Spleen (tissue), 7 donors: ENCODE measurements around the gene PLP1.

Experiments used
- POLR2A ChIP-seq, 3 donors: fragments of 450-650 bp; IDR thresholded peaks; one replicate each; pipeline ENCODE4 v1.5.1; 2017; ENCODE audit warnings: antibody characterized with exemption in 3 of 3, mild to moderate bottlenecking in 1 of 3
- POLR2AphosphoS5 ChIP-seq, 3 donors: sonication (generic); formaldehyde crosslinking; IDR thresholded peaks; one replicate each; pipeline ENCODE4 v1.5.1; 2017; ENCODE audit warnings: antibody characterized with exemption in 3 of 3
- TF ChIP-seq, protein P1 (sequence below), 11 experiments: fragments of 200-600 bp in 7 of 11; fragments of 450-650 bp in 4 of 11; sonication (generic) in 4 of 11; IDR thresholded peaks in 8 of 11; conservative IDR thresholded peaks in 3 of 11; 1 replicate in 7 of 11; 2 replicates in 4 of 11; pipeline versions ENCODE4 v1.4.0 to v1.8.0; 2016 to 2021; ENCODE audit warnings: antibody characterized with exemption in 11 of 11, inconsistent platforms in 4 of 11, mild to moderate bottlenecking in 1 of 11
- donor health status: DM: no; HTN: no; CAD: no; lungs with moderate emphysema.
- donor health status: DM: no; HTN: no; CAD: no.
- donor health status: DM: no; HTN: no; CAD: no.

DNA sequence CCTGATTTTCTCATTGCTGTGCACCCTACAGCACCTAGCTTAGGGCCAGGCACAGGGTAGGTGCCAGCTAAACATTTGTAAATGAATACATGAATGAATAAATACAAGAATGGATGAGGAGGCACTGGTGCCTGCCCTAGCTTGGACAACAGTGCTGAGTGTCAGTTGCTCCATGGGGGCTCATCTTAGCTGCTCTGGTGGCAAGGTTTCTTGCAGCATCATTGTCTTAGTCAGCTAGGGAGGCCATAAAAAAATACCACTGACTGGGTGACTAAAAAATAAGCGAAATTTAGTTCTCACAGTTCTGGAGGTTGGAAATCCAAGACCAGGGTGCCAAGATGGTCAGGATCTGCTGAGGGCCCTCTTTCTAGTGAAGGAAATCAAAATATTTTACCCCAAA, 34.8 kb upstream of the PLP1 start:
- TF ChIP-seq, protein P1, sequence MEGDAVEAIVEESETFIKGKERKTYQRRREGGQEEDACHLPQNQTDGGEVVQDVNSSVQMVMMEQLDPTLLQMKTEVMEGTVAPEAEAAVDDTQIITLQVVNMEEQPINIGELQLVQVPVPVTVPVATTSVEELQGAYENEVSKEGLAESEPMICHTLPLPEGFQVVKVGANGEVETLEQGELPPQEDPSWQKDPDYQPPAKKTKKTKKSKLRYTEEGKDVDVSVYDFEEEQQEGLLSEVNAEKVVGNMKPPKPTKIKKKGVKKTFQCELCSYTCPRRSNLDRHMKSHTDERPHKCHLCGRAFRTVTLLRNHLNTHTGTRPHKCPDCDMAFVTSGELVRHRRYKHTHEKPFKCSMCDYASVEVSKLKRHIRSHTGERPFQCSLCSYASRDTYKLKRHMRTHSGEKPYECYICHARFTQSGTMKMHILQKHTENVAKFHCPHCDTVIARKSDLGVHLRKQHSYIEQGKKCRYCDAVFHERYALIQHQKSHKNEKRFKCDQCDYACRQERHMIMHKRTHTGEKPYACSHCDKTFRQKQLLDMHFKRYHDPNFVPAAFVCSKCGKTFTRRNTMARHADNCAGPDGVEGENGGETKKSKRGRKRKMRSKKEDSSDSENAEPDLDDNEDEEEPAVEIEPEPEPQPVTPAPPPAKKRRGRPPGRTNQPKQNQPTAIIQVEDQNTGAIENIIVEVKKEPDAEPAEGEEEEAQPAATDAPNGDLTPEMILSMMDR (IDR thresholded peaks at IDR 0.05 in 8 of 11, conservative IDR thresholded peaks at IDR 0.05 in 3 of 11) = no peak
- TF ChIP-seq POLR2AphosphoS5 (IDR thresholded peaks at IDR 0.05) (no peak), POLR2A (IDR thresholded peaks at IDR 0.05) (no peak)
